GM18870 (cell line): ENCODE measurements around the gene RPLP2.

Experiments used
- ATAC-seq: cut with Tn5 transposase; IDR thresholded peaks from one replicate; pipeline ENCODE4 v1.9.1; 2021; ENCODE audit warnings: moderate library complexity; ENCODE audit not compliant: unreplicated experiment

The RPLP2 gene

GRCh38 chr11:821512-822371 lies 12.0 kb downstream of the RPLP2 start:
- ATAC-seq = no peak

DNA sequence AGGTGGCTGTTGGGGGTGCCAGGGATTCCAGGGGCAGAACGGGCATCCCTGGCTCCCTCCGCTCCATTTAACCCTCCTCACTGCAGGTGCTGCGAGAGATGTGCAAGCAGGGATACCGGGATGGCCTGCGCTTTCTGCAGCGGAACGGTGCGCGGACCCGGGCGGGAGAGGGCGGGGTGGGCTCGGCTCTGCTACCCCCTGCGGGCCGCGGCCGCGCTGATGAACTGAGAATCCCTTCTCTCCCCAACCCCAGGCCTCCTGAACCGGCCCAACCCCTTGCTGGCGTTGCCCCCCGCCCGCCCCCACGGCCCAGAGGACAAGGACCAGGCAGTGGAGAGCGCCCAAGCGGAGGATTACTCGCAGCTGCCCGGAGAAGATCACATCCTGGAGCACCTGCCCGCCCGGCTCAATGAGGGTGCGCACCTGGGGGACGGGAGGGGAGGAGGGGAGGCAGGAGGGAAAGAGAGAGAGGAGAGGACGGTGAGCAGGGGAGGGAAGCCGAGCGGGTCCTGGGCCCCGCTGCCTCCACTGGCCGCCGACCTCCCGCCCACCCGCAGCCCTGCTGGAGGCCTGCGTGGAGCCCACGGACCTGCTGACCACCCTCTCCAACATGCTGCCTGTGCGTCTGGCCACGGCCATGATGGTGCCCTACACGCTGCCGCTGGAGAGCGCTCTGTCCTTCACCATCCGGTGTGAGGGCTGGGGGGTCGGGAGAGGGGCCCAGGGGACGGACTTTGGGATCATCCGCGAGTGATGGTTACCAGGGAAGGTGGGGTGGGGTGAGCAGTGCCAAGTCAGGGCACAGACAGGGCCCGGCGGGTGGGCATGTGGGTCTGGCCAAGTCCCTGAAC lies 13.9 kb downstream of the RPLP2 start:
- no peak for ATAC-seq

DNA sequence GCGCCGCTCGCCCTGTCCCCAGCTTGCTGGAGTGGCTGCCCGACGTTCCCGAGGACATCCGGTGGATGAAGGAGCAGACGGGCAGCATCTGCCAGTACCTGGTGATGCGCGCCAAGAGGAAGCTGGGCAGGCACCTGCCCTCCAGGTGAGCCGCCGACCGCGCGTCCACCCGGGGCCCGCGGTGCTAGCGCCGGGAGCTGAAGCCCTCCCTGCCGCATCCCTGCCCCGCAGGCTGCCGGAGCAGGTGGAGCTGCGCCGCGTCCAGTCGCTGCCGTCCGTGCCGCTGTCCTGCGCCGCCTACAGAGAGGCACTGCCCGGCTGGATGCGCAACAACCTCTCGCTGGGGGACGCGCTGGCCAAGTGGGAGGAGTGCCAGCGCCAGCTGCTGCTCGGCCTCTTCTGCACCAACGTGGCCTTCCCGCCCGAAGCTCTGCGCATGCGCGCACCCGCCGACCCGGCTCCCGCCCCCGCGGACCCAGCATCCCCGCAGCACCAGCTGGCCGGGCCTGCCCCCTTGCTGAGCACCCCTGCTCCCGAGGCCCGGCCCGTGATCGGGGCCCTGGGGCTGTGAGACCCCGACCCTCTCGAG lies 14.6 kb downstream of the RPLP2 start:
- no peak for ATAC-seq

DNA sequence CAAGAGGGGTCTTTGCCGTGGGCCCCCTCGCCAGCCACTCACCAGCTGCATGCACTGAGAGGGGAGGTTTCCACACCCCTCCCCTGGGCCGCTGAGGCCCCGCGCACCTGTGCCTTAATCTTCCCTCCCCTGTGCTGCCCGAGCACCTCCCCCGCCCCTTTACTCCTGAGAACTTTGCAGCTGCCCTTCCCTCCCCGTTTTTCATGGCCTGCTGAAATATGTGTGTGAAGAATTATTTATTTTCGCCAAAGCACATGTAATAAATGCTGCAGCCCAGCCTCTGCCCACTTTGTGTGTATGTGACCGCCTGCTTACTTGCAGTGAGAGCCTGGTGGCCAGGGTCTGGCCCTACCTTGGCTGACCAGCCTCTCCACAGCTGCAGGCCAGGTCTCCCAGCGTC lies 15.2 kb downstream of the RPLP2 start:
- no peak for ATAC-seq

DNA sequence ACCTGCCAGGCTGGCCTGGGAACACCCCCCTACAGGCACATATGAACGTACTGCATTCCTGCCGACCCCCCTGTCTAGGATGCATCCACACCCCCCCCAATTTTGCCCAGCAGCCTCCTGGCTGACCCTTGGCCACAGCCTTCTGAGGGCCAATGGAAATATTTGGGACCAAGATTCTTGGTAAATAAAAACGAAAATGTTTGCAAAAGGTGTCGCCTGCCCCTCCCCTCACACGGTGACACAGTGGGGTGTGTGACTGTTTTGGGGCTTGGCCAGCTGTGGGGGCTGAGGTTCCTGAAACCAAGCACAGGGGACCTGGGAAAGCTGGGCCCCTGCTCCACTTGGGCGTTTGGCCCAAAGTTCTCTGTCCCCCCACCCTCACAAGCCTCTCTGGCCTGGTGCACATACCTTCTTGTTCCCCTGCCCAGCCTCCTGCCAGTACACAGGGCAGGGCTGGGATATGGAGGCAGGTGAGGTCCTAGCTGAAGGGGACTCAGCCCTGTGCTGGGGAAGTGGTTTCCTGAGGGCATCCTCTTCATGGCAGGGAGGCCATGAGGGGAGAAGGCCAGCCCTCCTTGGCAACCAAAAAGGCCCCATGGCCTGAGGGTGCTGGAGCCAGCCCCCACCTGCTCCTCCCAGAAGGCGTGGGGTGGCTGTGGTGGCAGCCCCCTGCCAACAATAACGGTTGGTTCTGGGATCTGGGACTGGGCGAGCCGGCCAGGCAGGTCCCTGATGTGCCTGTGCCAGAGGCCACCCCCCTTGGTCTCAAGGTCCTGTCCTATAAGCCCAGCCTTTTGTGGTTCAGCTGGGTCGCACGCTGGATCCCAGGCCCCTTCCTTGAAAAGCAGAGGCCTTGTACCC lies 15.8 kb downstream of the RPLP2 start:
- no peak for ATAC-seq

GRCh38 chr11:826227-826621 lies 16.5 kb downstream of the RPLP2 start:
- ATAC-seq = no peak

DNA sequence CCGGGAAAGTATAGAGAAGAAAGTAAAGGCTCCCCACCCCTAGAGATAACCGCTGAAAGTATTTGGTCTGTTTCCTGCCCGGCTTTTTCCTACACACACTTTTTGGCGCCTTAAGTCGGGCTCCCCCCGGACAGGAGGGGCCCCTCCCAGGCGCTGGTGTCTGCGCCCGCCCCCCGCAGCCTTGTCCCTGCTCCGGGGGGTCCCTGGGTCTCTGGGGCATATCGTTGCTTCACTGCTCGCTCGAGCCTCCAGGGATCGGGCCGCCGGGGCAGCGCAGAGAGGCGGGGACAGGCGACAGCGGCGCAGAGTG lies 17.0 kb downstream of the RPLP2 start:
- ATAC-seq = no peak

DNA sequence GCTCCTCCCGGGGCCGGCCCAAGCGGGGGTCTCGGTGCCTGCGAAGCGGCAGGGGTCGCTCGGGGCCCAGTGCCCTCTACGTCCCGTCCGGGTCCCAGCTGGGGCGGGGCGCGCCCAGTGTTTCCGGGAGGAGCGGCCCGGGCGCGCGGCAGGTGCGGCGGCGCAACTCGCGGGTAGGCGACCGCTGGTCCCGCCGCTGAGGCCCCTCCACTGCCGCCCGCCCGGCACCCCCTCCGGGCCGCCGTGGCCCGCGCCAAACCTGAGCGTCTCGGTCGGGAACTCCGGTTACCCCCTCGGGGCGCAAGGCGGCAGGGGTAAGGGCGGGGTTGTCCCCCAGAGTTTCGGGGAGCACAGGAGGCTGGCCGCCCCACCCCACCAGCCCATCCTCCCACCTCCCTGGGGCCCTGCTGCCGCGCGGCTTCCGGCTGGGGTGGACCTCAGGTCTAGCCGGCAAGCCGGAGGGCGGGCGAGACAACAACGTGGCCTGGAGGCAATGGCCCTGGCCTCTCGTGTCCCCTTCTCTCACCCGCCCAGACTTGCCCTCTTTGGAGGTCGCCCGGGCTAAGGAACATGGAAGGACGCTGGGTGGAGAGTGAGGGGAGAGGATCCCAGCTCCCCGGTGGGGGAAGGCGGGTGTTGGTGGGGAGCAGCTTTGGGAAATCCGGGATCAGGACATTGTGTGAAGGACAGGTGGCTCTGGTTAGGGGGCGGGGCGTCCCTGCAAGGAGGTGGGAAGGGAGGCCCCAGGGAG lies 17.6 kb downstream of the RPLP2 start:
- ATAC-seq = no peak

DNA sequence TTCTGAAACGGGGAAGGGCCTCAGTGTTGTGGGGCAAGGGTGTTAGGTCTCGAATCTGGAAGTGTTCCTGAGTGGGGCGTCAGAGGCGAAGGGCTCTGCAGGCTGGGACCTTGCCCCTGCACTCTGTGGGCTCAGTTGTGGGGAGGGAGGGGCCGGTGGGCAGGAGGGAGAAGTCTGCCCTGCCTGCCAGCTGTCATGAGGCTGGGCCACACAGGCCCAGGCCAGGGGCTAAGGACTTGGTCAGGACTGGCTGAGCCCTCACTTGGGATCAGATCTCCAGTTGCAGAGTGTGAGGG lies 18.1 kb downstream of the RPLP2 start, which contains the start of gene CRACR2B:
Gene CRACR2B, plus strand, starts transcription at position 23 of the 296 bp plus-strand sequence. CDS start 689 bp downstream, outside the sequence.
- no peak for ATAC-seq

- ATAC-seq = no peak
Measured at GRCh38 chr11:828506-829175, 18.9 kb downstream of the RPLP2 start.

GRCh38 chr11:829176-829846 lies 19.5 kb downstream of the RPLP2 start:
- no peak for ATAC-seq

DNA sequence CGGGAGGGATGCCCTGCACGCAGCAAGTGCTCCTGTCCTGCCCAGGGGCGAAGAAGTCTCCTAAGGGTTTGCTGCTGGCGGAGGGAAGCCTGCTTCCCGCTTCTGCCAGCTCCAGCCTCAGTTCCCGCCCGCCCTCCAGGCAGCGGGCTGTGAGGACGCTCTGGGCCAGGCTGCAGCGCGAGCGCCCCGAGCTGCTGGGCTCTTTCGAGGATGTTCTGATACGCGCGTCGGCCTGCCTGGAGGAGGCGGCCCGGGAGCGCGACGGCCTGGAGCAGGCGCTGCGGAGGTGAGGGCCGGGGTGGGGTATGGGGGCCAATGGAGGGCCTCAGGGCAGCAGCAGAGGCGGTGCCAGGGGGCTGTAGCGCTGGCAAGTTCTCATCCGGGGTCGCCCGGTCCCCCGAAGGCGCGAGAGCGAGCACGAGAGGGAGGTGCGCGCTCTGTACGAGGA lies 20.1 kb downstream of the RPLP2 start:
- ATAC-seq = no peak

DNA sequence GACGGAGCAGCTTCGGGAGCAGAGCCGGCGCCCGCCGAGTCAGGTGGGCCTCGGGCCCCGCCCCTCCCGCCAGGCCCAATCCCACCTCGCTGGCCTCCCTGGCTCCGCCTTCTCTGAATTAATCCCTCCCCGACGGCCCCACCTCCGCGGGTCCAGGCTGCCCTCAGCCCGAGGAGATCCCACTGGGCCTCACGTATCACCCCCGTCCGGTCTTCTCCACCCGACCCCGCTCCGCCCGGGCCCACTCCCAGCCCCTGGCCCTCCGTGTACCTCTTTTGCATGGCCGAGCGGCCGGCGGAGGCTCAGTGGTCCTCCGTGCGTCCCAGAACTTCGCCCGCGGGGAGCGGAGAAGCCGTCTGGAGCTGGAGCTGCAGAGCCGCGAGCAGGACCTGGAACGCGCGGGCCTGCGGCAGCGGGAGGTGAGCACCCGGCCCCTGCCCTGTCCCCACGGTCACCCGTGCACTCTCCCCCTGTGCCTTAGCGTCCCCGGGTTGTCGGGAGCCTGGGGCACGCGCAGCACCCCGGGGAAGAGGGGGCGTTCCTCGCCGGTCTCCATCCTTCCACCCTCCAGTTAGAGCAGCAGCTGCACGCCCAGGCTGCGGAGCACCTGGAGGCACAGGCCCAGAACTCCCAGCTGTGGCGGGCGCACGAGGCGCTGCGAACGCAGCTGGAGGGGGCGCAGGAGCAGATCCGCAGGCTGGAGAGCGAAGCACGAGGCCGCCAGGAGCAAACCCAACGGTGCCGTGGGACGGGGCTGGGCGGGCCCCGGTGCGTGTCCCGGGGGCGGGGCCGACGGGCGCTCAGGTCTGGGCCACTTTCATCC lies 20.7 kb downstream of the RPLP2 start:
- no peak for ATAC-seq

DNA sequence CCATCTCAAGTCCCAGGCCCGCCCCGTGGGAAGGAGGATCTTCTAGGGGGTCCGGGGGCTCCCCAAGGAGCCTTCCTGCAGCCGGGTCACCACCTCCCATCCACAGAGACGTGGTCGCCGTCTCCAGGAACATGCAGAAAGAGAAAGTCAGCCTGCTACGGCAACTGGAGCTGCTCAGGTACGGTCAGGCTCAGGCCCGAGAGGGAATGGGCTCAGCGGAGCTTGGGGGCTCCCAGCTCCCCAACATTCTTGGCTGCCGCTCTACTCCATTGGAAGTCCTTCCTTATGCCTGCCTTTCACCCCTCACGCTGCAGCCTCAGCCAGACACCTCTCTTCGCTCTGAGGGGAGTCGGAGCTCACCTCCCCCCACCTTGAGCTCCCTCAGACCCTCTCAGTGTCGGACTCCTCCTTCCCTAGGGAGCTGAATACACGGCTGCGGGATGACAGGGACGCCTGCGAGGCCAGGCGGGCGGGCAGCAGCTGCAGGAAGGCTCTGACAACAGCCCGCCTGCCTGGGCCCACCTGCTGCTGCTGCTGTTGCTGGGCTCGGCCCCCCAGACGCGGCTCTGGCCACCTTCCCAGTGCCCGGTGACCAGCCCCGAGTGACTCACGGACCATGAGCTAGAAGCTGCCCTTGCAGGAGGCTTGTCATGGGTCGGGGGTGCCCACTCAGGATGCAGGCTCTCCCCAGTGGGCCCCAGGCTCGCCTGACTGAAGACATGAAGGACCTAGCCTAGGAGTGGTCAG lies 21.5 kb downstream of the RPLP2 start:
- no peak for ATAC-seq

DNA sequence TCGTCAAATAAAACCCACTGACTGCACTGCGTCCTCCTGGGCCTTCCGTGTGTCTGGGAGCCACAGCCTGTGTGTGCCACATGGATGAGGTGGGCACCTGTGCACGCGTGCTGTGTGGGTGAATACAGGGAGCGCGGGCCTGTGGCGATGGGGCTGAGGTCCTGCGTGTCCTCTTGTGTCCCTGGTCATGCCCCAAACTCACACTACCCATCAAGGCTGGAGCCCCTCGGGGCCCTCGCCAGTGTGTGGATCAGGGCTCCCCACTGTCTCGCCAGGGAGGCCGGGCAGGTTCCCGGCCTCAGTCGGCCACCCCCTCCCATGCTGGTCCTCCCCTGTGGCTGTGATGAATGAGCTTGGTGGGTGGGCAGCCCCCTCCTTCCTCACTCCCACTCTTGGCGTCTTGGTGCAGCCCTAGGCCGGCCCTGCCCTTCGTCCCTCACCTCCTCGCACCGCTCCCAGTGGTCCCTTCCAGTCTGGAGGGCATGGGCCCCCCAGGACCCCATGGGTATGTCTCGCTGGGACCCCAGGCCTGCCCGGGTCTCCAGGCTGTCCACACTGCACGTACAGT lies 22.3 kb downstream of the RPLP2 start:
- no peak for ATAC-seq

- ATAC-seq = no peak
Measured at GRCh38 chr11:832529-833113, 22.9 kb downstream of the RPLP2 start, which contains the start of gene CD151. CD151 (plus strand) TSS chr11:832952; CDS start chr11:836070, 3,118 bp downstream.
